ENCODE measurements around the gene DNAJC19.

DNA sequence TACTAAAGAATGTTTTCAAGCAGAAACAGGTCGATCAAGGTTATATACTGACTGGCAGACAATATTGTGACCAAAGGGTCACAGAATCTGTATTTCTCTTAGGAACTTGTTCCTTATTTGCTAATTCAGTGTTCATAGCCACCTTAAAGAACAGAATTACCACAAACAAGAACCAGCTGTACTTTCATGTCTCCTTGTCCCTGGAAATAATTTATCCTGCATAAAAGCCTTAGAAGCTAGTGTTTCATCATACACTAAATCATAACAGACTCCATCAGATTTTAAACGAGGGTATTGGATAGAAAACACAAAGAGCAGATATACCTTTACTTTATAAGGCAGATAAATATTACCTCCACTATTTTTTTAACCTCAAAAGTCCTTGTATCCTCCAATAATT is 6.4 kb downstream of the DNAJC19 start:
- TF ChIP-seq CTCF (IDR thresholded peaks at IDR 0.05; ENCODE audit: low read depth, low read length) (no peak), POLR2A (IDR thresholded peaks at IDR 0.05; ENCODE audit: extremely low read depth, insufficient read length) (no peak), MYC (IDR thresholded peaks at IDR 0.05; ENCODE audit: low read depth, low read length) (no peak)
- TF ChIP-seq, protein P1, sequence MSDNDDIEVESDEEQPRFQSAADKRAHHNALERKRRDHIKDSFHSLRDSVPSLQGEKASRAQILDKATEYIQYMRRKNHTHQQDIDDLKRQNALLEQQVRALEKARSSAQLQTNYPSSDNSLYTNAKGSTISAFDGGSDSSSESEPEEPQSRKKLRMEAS (IDR thresholded peaks at IDR 0.05; ENCODE audit: low read depth, low read length): no peak

Measured in NB4 (cell line).